ENCODE data around the gene EFS.

DNA sequence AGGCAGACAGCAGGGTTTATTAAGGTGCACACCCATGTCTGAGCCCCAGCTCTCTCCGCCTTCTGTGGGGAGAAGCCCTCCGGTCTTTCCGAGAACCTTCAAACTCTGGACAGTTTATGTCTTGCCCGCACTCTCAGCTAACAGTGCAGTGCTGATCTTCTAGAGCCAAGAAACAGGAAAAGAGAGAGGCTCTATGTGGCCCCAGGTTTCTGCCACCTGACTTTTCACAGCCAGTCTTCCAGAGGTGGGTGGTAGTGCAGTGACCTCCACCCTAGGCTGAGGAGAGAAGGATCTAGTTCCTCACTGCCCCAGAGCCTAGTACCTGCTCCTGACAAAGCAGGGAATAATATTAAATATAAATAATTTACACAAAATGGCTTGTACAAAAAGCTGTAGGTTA, 8.3 kb downstream of the EFS start:
- no peak for TF ChIP-seq POLR2A (IDR thresholded peaks at IDR 0.05)
- TF ChIP-seq, protein P1, sequence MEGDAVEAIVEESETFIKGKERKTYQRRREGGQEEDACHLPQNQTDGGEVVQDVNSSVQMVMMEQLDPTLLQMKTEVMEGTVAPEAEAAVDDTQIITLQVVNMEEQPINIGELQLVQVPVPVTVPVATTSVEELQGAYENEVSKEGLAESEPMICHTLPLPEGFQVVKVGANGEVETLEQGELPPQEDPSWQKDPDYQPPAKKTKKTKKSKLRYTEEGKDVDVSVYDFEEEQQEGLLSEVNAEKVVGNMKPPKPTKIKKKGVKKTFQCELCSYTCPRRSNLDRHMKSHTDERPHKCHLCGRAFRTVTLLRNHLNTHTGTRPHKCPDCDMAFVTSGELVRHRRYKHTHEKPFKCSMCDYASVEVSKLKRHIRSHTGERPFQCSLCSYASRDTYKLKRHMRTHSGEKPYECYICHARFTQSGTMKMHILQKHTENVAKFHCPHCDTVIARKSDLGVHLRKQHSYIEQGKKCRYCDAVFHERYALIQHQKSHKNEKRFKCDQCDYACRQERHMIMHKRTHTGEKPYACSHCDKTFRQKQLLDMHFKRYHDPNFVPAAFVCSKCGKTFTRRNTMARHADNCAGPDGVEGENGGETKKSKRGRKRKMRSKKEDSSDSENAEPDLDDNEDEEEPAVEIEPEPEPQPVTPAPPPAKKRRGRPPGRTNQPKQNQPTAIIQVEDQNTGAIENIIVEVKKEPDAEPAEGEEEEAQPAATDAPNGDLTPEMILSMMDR (IDR thresholded peaks at IDR 0.05), result no peak
